ENCODE data around the gene GAB4. TPM values are rescaled to one million over a fixed set of nuclear protein-coding genes. Genes with fewer than 3 reads are reported as not detected.

Gene GAB4
- total RNA-seq, 1 experiment from 2014 or later = not detected

- in situ Hi-C loops (cut with HindIII; ENCODE audit: low sequenced_read_pairs) = no loop called here
These were observed 765 bp downstream of the GAB4 start for GRCh38 chr22:17007257-17007656.

GRCh38 chr22:16989915-16990314 is 18.1 kb downstream of the GAB4 start:
- DNase-seq (ENCODE audit: low spot score) = no peak
- in situ Hi-C loops (cut with HindIII; ENCODE audit: low sequenced_read_pairs) = no loop called here

More at GRCh38 chr22:17007257-17007656, 765 bp downstream of the GAB4 start:
- no peak for DNase-seq (ENCODE audit: low spot score)

- in situ Hi-C loops (cut with HindIII; ENCODE audit: low sequenced_read_pairs) = no loop called here
- no peak for DNase-seq (ENCODE audit: low spot score)
These were observed 19.8 kb downstream of the GAB4 start for GRCh38 chr22:16988257-16988656.

- DNase-seq (ENCODE audit: low spot score) = no peak
- in situ Hi-C loops (cut with HindIII; ENCODE audit: low sequenced_read_pairs) = no loop called here
These were observed 20.2 kb downstream of the GAB4 start for GRCh38 chr22:16987822-16988221.

- no peak for DNase-seq (ENCODE audit: low spot score)
These were observed 32.7 kb downstream of the GAB4 start for GRCh38 chr22:16975155-16975885.

GRCh38 chr22:16974298-16975084 is 33.5 kb downstream of the GAB4 start:
- no peak for DNase-seq (ENCODE audit: low spot score)
- in situ Hi-C loops (cut with HindIII; ENCODE audit: low sequenced_read_pairs) = no loop called here

More at GRCh38 chr22:16975155-16975885, 32.7 kb downstream of the GAB4 start:
- in situ Hi-C loops (cut with HindIII; ENCODE audit: low sequenced_read_pairs) = no loop called here

- DNase-seq (ENCODE audit: low spot score) = no peak
- in situ Hi-C loops (cut with HindIII; ENCODE audit: low sequenced_read_pairs) = no loop called here
These were observed 34.3 kb downstream of the GAB4 start for GRCh38 chr22:16973591-16974297.

GRCh38 chr22:16972311-16972710 is 35.7 kb downstream of the GAB4 start:
- no peak for DNase-seq (ENCODE audit: low spot score)
- in situ Hi-C loops (cut with HindIII; ENCODE audit: low sequenced_read_pairs) = no loop called here

- in situ Hi-C loops (cut with HindIII; ENCODE audit: low sequenced_read_pairs) = no loop called here
- DNase-seq (ENCODE audit: low spot score) = no peak
These were observed 37.6 kb downstream of the GAB4 start for GRCh38 chr22:16970446-16970845.

- in situ Hi-C loops (cut with HindIII; ENCODE audit: low sequenced_read_pairs) = no loop called here
- DNase-seq (ENCODE audit: low spot score) = no peak
These were observed 38.3 kb downstream of the GAB4 start for GRCh38 chr22:16969508-16970327.

- in situ Hi-C loops (cut with HindIII; ENCODE audit: low sequenced_read_pairs) = no loop called here
- DNase-seq (ENCODE audit: low spot score) = no peak
These were observed 39.8 kb downstream of the GAB4 start for GRCh38 chr22:16968218-16968595.

GRCh38 chr22:16967453-16968217 is 40.4 kb downstream of the GAB4 start:
- in situ Hi-C loops (cut with HindIII; ENCODE audit: low sequenced_read_pairs) = no loop called here
- no peak for DNase-seq (ENCODE audit: low spot score)

- no peak for DNase-seq (ENCODE audit: low spot score)
- in situ Hi-C loops (cut with HindIII; ENCODE audit: low sequenced_read_pairs) = no loop called here
These were observed 41.8 kb downstream of the GAB4 start for GRCh38 chr22:16966251-16966650.

- no peak for DNase-seq (ENCODE audit: low spot score)
- in situ Hi-C loops (cut with HindIII; ENCODE audit: low sequenced_read_pairs) = no loop called here
These were observed 42.5 kb downstream of the GAB4 start for GRCh38 chr22:16965560-16965959.

GRCh38 chr22:16965083-16965482 is 42.9 kb downstream of the GAB4 start:
- no peak for DNase-seq (ENCODE audit: low spot score)
- in situ Hi-C loops (cut with HindIII; ENCODE audit: low sequenced_read_pairs) = no loop called here

- no peak for DNase-seq (ENCODE audit: low spot score)
- in situ Hi-C loops (cut with HindIII; ENCODE audit: low sequenced_read_pairs) = no loop called here
These were observed 43.7 kb downstream of the GAB4 start for GRCh38 chr22:16964366-16964765.

- in situ Hi-C loops (cut with HindIII; ENCODE audit: low sequenced_read_pairs) = no loop called here
- no peak for DNase-seq (ENCODE audit: low spot score)
These were observed 44.7 kb downstream of the GAB4 start for GRCh38 chr22:16963189-16963945.

GRCh38 chr22:16962501-16962900 is 45.5 kb downstream of the GAB4 start:
- no peak for DNase-seq (ENCODE audit: low spot score)
- in situ Hi-C loops (cut with HindIII; ENCODE audit: low sequenced_read_pairs) = no loop called here

Measured in G401 (cell line).